ENCODE measurements around the gene ZGPAT. TPM values are rescaled to one million over a fixed set of nuclear protein-coding genes. Genes with fewer than 3 reads are reported as not detected.

Gene ZGPAT
- total RNA-seq, 1 experiment from 2014 or later = 29.2 TPM

DNA sequence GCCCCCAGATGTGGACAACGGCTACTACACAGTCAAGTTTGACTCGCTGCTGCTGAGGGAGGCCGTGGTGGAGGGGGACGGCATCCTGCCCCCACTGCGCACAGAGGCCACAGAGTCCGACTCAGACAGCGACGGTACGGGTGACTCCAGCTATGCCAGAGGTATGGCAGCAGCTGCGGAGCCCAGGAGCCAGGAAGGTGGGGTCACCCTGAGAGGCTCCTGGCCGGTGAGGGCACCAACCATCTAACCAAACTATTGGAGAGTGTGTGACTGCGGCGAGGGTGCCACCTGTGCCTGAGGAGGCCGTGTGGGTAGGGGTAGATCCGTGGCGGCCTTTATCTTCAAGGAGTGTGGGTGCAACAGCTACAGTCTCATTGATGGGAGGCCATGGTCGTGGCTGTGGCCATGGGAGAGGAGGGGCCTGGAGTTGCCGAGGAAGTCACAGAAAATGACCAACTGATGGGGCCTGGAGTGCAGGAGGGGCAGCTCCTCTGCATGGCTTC lies 25.8 kb downstream of the ZGPAT start:
- no peak for DNase-seq (ENCODE audit: low read depth)

DNA sequence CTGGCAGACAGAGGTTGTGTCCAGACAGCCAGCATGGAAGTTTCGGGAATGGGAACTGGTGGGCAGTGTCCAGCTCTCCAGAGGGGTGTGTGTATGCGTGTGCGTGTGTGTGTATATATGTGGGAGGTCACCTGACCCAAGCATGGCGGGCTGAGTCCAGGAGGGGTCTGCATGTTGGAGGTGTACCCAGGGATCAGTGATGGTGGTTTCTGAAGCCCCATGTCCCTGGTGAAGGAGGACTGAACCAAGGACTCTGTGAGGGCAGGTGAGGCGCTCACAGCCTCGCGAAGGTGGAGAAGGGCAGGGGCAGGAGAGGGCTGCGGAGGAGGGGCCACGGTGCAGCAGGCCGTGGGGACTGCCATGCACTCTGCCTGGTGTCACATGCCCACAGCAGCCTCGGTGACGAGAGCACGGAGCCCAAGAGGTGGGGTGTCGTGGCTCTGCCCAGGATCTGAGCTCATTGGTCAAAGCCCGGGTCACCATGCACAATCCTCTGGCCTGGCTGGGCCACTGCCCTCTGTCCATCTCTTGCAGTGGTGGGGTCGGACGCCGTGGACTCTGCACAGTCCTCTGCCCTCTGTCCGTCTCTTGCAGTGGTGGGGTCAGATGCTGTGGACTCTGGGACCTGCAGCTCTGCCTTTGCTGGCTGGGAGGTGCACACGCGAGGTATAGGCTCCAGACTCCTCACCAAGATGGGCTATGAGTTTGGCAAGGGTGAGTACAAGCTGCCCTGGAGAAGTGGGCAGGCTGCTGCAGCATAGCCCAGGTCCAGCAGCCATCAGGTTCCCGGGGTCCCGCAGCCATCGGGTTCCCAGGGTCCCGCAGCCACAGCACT lies 26.5 kb downstream of the ZGPAT start:
- DNase-seq (ENCODE audit: low read depth) = no peak

DNA sequence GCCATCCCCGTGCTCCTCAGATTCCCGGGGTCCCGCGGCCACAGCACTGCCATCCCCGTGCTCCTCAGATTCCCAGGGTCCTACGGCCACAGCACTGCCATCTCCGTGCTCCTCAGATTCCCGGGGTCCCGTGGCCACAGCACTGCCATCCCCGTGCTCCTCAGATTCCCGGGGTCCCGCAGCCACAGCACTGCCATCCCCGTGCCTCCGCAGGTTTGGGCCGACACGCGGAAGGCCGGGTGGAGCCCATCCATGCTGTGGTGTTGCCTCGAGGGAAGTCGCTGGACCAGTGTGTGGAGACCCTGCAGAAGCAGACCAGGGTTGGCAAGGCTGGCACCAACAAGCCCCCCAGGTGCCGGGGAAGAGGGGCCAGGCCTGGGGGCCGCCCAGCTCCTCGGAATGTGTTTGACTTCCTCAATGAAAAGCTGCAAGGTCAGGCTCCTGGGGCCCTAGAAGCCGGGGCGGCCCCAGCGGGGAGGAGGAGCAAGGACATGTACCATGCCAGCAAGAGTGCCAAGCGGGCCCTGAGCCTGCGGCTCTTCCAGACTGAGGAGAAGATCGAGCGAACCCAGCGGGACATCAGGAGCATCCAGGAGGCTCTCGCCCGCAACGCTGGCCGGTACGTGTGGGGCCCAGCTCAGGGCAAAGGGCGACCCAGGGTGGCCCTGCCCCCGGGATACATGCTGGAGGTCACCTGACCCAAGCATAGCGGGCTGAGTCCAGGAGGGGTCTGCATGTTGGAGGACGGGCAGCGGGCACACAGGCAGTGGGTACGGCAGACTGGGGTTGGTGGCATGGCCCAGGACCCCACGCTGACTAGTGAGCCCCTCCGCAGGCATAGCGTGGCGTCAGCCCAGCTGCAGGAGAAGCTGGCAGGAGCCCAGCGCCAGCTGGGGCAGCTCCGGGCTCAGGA lies 27.4 kb downstream of the ZGPAT start:
- DNase-seq (ENCODE audit: low read depth) = no peak

- DNase-seq (ENCODE audit: low read depth) = no peak
These were observed 28.2 kb downstream of the ZGPAT start, which contains the start of gene LIME1 for GRCh38 chr20:63735859-63736718. TSS of gene LIME1 (plus strand) at chr20:63736664. CDS start at chr20:63737550, 886 bp downstream.

- DNase-seq (ENCODE audit: low read depth) = no peak
These were observed 29.3 kb downstream of the ZGPAT start for GRCh38 chr20:63736893-63737694.

GRCh38 chr20:63737695-63737944 lies 29.8 kb downstream of the ZGPAT start:
- no peak for DNase-seq (ENCODE audit: low read depth)

GRCh38 chr20:63737945-63738686 lies 30.3 kb downstream of the ZGPAT start:
- DNase-seq (ENCODE audit: low read depth) = no peak

DNA sequence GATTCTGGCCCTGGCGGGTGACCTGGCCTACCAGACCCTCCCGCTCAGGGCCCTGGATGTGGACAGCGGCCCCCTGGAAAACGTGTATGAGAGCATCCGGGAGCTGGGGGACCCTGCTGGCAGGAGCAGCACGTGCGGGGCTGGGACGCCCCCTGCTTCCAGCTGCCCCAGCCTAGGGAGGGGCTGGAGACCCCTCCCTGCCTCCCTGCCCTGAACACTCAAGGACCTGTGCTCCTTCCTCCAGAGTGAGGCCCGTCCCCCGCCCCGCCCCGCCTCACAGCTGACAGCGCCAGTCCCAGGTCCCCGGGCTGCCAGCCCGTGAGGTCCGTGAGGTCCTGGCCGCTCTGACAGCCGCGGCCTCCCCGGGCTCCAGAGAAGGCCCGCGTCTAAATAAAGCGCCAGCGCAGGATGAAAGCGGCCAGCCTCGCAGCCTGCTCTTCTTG lies 30.9 kb downstream of the ZGPAT start:
- DNase-seq (ENCODE audit: low read depth) = no peak

GRCh38 chr20:63739130-63740069 lies 31.6 kb downstream of the ZGPAT start, which contains the start of gene SLC2A4RG:
TSS of gene SLC2A4RG (plus strand) at chr20:63739776. CDS start at chr20:63739913, 137 bp downstream.
- peak; percentile 84 for DNase-seq (ENCODE audit: low read depth)

DNA sequence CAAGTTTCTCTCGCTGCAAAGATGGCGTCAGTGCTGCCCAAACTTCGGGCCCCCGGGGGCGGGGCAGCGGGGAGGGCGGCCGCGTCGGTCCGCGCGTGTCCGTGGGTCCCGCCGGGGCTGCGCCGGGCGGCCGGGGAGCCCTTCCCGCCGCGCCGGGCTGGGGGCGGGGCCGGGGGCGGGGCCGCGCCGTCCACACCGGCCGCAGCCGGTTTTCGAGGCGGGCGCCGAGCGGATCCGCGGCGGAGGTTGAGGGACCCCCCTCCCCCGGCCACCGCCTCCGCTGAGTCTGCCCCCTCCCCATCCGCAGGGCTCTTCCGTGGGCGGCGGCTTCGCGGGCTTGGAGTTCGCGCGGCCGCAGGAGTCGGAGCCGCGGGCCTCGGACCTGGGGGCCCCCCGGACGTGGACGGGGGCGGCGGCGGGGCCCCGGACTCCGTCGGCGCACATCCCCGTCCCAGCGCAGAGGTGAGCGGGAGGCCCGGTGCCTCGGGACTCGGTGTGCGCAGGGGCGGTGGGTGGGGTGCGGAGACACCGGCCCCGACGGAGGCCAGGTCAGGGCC lies 32.3 kb downstream of the ZGPAT start:
- peak; percentile 35 for DNase-seq (ENCODE audit: low read depth)

DNA sequence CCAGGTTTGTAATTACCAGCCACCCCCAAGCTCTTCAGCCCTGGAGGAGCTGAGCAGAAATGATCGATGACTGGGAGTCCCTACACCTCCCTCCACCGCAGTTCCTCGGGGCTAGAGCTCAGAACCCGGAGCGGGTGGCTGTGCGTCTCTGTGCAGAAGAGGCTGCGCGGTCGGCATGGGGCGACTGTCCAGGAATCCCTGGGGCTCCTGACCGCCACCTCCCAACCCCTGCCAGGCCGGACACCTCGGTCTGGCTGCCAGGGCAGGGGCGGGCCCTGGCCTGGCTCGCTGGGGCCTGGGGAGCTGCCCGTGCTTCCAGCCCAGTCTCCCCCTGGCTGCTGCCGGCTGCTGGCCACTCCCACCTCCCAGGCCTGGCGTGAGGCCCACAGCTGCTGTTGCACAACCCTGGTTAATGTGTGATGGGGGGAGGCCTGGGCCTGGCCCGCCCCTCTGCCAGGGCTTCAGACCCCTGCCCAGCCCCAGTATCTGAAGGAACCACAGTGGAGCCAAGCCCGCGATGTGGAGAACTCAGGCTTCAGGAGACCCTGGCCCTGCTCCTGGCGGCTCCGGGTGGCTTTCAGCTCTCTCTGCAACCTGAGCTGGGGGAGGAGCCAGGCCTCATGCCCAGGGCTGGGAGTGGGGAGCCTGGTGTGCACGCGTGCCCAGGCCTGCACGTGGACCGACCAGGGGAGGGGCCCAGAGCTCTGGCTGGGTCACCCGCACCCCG lies 33.0 kb downstream of the ZGPAT start:
- peak; percentile 83 for DNase-seq (ENCODE audit: low read depth)

DNA sequence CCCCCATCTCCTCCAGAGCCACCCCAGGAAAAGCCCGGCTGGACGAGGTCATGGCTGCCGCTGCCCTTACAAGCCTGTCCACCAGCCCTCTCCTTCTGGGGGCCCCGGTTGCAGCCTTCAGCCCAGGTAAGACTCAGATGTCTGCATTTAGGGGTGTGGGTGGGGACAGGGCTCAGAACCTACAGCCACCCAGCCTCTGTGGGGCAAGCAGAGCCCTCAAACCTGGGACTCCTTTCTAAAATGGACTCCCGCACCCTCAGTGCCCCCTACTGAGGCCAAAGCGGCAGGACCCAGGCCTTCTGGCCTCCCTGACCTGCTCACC lies 33.5 kb downstream of the ZGPAT start:
- no peak for DNase-seq (ENCODE audit: low read depth)

DNA sequence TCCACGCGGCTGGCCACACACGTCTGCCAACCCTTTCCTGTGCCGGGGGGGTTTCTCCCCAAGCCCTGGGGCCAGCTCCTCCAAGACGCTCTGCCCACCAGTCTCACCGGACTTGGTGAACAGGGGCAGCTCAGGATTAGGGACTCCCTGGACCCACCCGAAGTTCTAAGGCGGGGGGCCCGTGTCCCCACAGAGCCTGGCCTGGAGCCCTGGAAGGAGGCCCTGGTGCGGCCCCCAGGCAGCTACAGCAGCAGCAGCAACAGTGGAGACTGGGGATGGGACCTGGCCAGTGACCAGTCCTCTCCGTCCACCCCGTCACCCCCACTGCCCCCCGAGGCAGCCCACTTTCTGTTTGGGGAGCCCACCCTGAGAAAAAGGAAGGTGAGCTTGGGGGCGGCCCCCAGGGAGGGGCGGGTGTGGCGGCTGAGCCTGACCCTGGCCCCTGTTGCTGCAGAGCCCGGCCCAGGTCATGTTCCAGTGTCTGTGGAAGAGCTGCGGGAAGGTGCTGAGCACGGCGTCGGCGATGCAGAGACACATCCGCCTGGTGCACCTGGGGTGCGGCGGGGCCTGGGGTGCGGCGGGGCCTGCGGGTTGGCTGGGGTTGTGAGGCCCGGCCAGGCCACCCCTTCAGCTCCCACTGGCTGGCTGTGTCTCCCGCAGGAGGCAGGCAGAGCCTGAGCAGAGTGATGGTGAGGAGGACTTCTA lies 34.0 kb downstream of the ZGPAT start:
- DNase-seq (ENCODE audit: low read depth) = no peak

DNA sequence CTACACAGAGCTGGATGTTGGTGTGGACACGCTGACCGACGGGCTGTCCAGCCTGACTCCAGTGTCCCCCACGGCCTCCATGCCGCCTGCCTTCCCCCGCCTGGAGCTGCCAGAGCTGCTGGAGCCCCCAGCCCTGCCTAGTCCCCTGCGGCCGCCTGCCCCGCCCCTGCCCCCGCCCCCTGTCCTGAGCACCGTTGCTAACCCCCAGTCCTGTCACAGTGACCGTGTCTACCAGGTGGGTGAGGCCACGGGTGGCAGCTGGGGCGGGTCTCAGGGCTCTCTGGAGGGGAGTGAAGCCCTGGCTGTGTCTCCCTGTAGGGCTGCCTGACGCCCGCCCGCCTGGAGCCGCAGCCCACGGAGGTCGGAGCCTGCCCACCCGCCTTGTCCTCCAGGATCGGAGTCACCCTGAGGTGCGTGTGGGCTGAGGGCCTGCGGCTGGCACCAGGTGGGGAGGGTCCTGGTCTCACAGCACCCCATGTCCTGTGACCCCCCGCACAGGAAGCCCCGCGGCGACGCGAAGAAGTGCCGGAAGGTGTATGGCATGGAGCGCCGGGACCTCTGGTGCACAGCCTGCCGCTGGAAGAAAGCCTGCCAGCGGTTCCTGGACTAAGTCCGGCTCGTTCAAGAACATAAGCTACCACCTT lies 34.7 kb downstream of the ZGPAT start:
- DNase-seq (ENCODE audit: low read depth) = no peak

DNA sequence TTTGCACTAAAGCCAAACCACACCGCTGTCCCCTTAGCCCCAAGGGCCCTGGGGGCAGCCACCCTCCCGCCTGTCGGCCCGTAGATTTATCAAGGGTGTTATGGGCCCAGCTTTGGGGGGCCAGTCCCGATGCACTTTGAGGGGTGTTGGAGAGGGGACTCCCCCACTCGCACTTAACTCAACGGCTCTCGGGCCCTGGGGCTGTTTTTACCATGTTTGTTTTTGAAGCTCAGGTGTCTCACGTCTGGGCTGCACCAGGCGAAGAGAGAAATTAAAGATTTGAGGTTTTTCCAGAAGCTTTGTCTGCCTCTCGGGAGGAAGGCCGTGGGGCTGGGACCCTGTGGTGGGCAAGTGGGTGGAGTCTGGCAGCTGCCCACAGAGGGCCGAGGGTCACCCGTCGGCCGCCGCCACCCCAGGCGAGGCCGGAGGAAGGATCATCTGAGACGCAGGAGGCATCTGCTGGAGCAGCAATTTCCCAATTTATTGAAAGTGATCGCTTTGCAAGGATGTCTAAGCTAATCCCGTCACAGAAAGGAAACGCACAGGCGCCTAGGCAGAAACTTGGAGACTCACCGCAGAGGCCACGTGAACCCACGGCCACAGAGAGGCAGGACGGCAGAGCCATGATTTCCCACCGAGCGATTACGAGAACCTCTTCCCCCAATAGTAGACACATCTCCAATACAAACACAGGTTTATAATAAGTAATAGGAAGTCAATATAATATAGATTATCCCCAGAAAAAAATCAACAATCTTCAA lies 35.6 kb downstream of the ZGPAT start:
- DNase-seq (ENCODE audit: low read depth) = no peak

DNA sequence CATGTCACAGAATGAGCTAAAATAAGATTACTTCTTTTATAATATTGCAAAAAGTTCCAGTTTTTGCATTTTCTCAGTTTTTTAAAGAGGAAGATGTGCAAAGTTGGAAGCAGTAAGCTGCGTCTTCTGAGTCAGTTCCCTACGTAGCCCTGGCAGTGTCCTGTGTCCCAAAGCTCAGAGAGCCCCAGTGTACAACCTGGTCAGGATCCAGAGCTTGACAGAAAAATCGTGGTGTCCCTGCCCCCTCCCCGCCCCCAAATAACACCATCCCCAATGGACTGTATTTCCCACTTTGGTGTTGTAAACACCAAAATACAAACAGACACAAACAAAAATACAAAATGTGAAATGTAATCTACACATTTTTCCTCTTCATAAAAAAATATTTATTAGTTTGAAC lies 36.3 kb downstream of the ZGPAT start:
- no peak for DNase-seq (ENCODE audit: low read depth)
